Keratinocyte (primary cell): Measurements from ENCODE around the gene CAPN1. TPM values are rescaled to one million over a fixed set of nuclear protein-coding genes. Genes with fewer than 3 reads are reported as not detected.

Experiments
- DNase-seq: peaks from one replicate; pipeline ENCODE4 v3.0.0-alpha.2; 2011; ENCODE audit warnings: low read depth, missing footprints, low spot score
- FAIRE-seq: peaks from 2 replicates; lab custom pipeline; 2011; peaks lifted over from hg19 to GRCh38; lab: Jason Lieb, UNC
- H2AFZ ChIP-seq: 2 replicates; pipeline ENCODE4 v1.6.0; 2012; ENCODE audit warnings: low read length, control low read depth, inconsistent platforms; ENCODE audit not compliant: control insufficient read depth
- H3K27ac ChIP-seq: 2 replicates; pipeline ENCODE4 v1.5.1; 2011; ENCODE audit warnings: low read length; ENCODE audit not compliant: control insufficient read depth, insufficient read depth
- H3K27me3 ChIP-seq: 3 replicates; pipeline ENCODE4 v1.6.0; 2011; ENCODE audit warnings: low read length; ENCODE audit not compliant: control insufficient read depth, insufficient read depth; ENCODE audit errors: extremely low read depth
- H3K36me3 ChIP-seq, 2 experiments: 2 replicates in 1 of 2; 3 replicates in 1 of 2; pipeline ENCODE4 v1.5.1; 2011; ENCODE audit warnings: low read length in 2 of 2, mild to moderate bottlenecking in 1 of 2; ENCODE audit not compliant: control insufficient read depth in 2 of 2, insufficient read depth in 2 of 2; ENCODE audit errors: extremely low read depth in 1 of 2
- H3K4me1 ChIP-seq: 3 replicates; pipeline ENCODE4 v1.5.1; 2011; ENCODE audit warnings: low read length; ENCODE audit not compliant: control insufficient read depth, insufficient read depth; ENCODE audit errors: extremely low read depth
- H3K4me2 ChIP-seq: 3 replicates; pipeline ENCODE4 v1.6.0; 2011; ENCODE audit warnings: low read depth, low read length; ENCODE audit not compliant: control insufficient read depth, insufficient read depth; ENCODE audit errors: extremely low read depth
- H3K4me3 ChIP-seq, 3 experiments: fragments of 200-600 bp in 1 of 3; sonication (generic) in 1 of 3; 2 replicates in 2 of 3; 3 replicates in 1 of 3; pipeline ENCODE4 v1.5.1; 2011 to 2016; ENCODE audit warnings: low read length in 3 of 3, mild to moderate bottlenecking in 3 of 3, control low read depth in 2 of 3, inconsistent platforms in 1 of 3, low read depth in 1 of 3, mixed read lengths in 1 of 3, mixed run types in 1 of 3, moderate library complexity in 1 of 3; ENCODE audit not compliant: control insufficient read depth in 2 of 3, insufficient read depth in 2 of 3; ENCODE audit errors: extremely low read depth in 1 of 3
- H3K79me2 ChIP-seq: 2 replicates; pipeline ENCODE4 v1.6.0; 2012; ENCODE audit warnings: low read length; ENCODE audit not compliant: control insufficient read depth, insufficient read depth
- H3K9ac ChIP-seq: 3 replicates; pipeline ENCODE4 v1.6.0; 2011; ENCODE audit warnings: low read length; ENCODE audit not compliant: control insufficient read depth, insufficient read depth; ENCODE audit errors: extremely low read depth
- H3K9me1 ChIP-seq: 3 replicates; pipeline ENCODE4 v1.6.0; 2011; ENCODE audit warnings: low read length; ENCODE audit not compliant: control insufficient read depth, insufficient read depth; ENCODE audit errors: extremely low read depth
- H3K9me3 ChIP-seq: 2 replicates; pipeline ENCODE4 v1.5.1; 2012; ENCODE audit warnings: low read depth, low read length; ENCODE audit not compliant: control insufficient read depth
- H4K20me1 ChIP-seq: 3 replicates; pipeline ENCODE4 v1.6.0; 2011; ENCODE audit warnings: low read length; ENCODE audit not compliant: control insufficient read depth, insufficient read depth; ENCODE audit errors: extremely low read depth
- CTCF ChIP-seq, 3 experiments: IDR thresholded peaks in 1 of 3; conservative IDR thresholded peaks in 1 of 3; optimal IDR thresholded peaks in 1 of 3; 2 replicates in 2 of 3; 3 replicates in 1 of 3; pipeline versions ENCODE3 to v1.5.1; 2011; ENCODE audit warnings: low read length in 3 of 3, mild to moderate bottlenecking in 3 of 3, moderate library complexity in 2 of 3, control low read depth in 1 of 3, inconsistent platforms in 1 of 3; ENCODE audit not compliant: insufficient read depth in 2 of 3; ENCODE audit errors: extremely low read depth in 1 of 3
- EZH2 ChIP-seq: IDR thresholded peaks from one replicate; pipeline ENCODE4 v1.6.1; 2012; ENCODE audit warnings: inconsistent platforms, mild to moderate bottlenecking, low read length, moderate library complexity
- dilution Hi-C: fragments of 300-500 bp; cut with MboI; formaldehyde crosslinking; loops from one replicate; pipeline ENCODE4 v1.7.0; 2020; ENCODE audit warnings: low sequenced_read_pairs; ENCODE audit not compliant: extremely low pct_ligation_motif_present
- polyA plus RNA-seq, 5 experiments: library from polyadenylated mRNA; depleted of rRNA in 3 of 5; stranded (reverse) in 3 of 5; stranded (forward) in 1 of 5; unstranded in 1 of 5; fragments of >200 nt; gene quantifications; 1 replicate in 1 of 5; 2 replicates in 3 of 5; 3 replicates in 1 of 5; pipeline versions ENCODE4 v1.2.1 to v1.2.3, GENCODE V29; 2011 to 2012; ENCODE audit warnings: missing spikeins in 2 of 5, low read depth in 1 of 5, low replicate concordance in 1 of 5

Gene CAPN1
- polyA plus RNA-seq, 1 donor (not counting 4 experiments of a cell fraction or from before 2014, with no cell fraction given), result 250 TPM

- Histone ChIP-seq H3K9ac (no peak overlapping the region), H3K27ac (no peak overlapping the region), H3K36me3 (peaks cover 15 to 24% of the 10 kb centered on the region in 2 experiments), H4K20me1 (no peaks in the 10 kb centered on the region), H3K4me2 (no peak overlapping the region), H3K9me1 (no peaks in the 10 kb centered on the region), H3K9me3 (no peaks in the 10 kb centered on the region), H2AFZ (no peak overlapping the region), H3K27me3 (no peaks in the 10 kb centered on the region), H3K4me3 (no peak overlapping the region), H3K4me1 (no peaks in the 10 kb centered on the region), H3K79me2 (no peaks in the 10 kb centered on the region)
- dilution Hi-C loops, result no loop called here
- TF ChIP-seq CTCF (optimal IDR thresholded peaks at IDR 0.05 in 1 of 3, IDR thresholded peaks at IDR 0.05 in 1 of 3, conservative IDR thresholded peaks at IDR 0.05 in 1 of 3; ENCODE audit: extremely low read depth in 1 of 3, insufficient read depth in 2 of 3, low read length in 3 of 3), result no peak
- no peak for TF ChIP-seq EZH2
- no peak for FAIRE-seq
- no peak for DNase-seq
These were observed 33.8 kb downstream of the CAPN1 start for GRCh38 chr11:65215441-65216076.

- H3K27ac ChIP-seq, result no peak overlapping the region
These were observed 35.1 kb downstream of the CAPN1 start for GRCh38 chr11:65216830-65217229.

More at GRCh38 chr11:65216830-65217229, 35.1 kb downstream of the CAPN1 start:
- Histone ChIP-seq H3K27me3 (no peaks in the 10 kb centered on the region), H3K9me1 (no peaks in the 10 kb centered on the region), H4K20me1 (no peaks in the 10 kb centered on the region), H3K4me3 (no peak overlapping the region), H3K79me2 (no peaks in the 10 kb centered on the region), H3K4me1 (no peaks in the 10 kb centered on the region), H3K9me3 (no peaks in the 10 kb centered on the region), H3K9ac (no peak overlapping the region), H2AFZ (no peak overlapping the region), H3K36me3 (peaks cover 2 to 17% of the 10 kb centered on the region in 2 experiments), H3K4me2 (no peak overlapping the region)
- TF ChIP-seq CTCF (optimal IDR thresholded peaks at IDR 0.05 in 1 of 3, IDR thresholded peaks at IDR 0.05 in 1 of 3, conservative IDR thresholded peaks at IDR 0.05 in 1 of 3; ENCODE audit: extremely low read depth in 1 of 3, insufficient read depth in 2 of 3, low read length in 3 of 3) (peak in 1 of 3 experiments; percentile 15), EZH2 (no peak)
- FAIRE-seq, result no peak
- no peak for DNase-seq
- dilution Hi-C loops, result no loop called here
